GM18867 (cell line): ENCODE data around the gene HOXA4.

Source experiments
- ATAC-seq: cut with Tn5 transposase; IDR thresholded peaks from one replicate; pipeline ENCODE4 v1.9.1; 2021; ENCODE audit warnings: mild to moderate bottlenecking, moderate library complexity; ENCODE audit not compliant: unreplicated experiment

Gene HOXA4

GRCh38 chr7:27147199-27148030 lies 16.9 kb upstream of the HOXA4 start, which contains the start of gene HOXA6:
Gene HOXA6, minus strand, starts transcription at chr7:27147774. Its CDS starts 25 bp downstream, at chr7:27147749.
- ATAC-seq, result no peak

- no peak for ATAC-seq
Observed at GRCh38 chr7:27146491-27147198, 16.1 kb upstream of the HOXA4 start.

- ATAC-seq, result no peak
Observed at GRCh38 chr7:27145914-27146412, 15.4 kb upstream of the HOXA4 start.

- ATAC-seq, result no peak
Observed at GRCh38 chr7:27145165-27145913, 14.8 kb upstream of the HOXA4 start.

GRCh38 chr7:27144781-27145164 lies 14.2 kb upstream of the HOXA4 start:
- ATAC-seq, result no peak

GRCh38 chr7:27143950-27144780 lies 13.6 kb upstream of the HOXA4 start:
- ATAC-seq, result no peak

GRCh38 chr7:27143023-27143949 lies 12.7 kb upstream of the HOXA4 start, which contains the start of gene HOXA5:
Gene HOXA5, minus strand, starts transcription at chr7:27143681. Its CDS starts 74 bp downstream, at chr7:27143607.
- no peak for ATAC-seq

GRCh38 chr7:27142580-27143022 lies 12.0 kb upstream of the HOXA4 start:
- ATAC-seq, result no peak

- ATAC-seq, result no peak
Observed at GRCh38 chr7:27141923-27142579, 11.5 kb upstream of the HOXA4 start.

- ATAC-seq, result no peak
Observed at GRCh38 chr7:27141137-27141922, 10.8 kb upstream of the HOXA4 start.

GRCh38 chr7:27140126-27140857 lies 9.7 kb upstream of the HOXA4 start:
- no peak for ATAC-seq

GRCh38 chr7:27139334-27140125 lies 9.0 kb upstream of the HOXA4 start:
- no peak for ATAC-seq

- ATAC-seq, result no peak
Observed at GRCh38 chr7:27138985-27139333, 8.4 kb upstream of the HOXA4 start.

- ATAC-seq, result no peak
Observed at GRCh38 chr7:27138472-27138871, 7.9 kb upstream of the HOXA4 start.

- ATAC-seq, result no peak
Observed at GRCh38 chr7:27137640-27138315, 7.2 kb upstream of the HOXA4 start.

- no peak for ATAC-seq
Observed at GRCh38 chr7:27134392-27134791, 3.8 kb upstream of the HOXA4 start.
